Prostate gland (tissue), 2 donors: ENCODE results near the gene PEAK1.

ENCODE experiments used
- POLR2AphosphoS5 ChIP-seq: sonication (generic); formaldehyde crosslinking; IDR thresholded peaks from one replicate; pipeline ENCODE4 v1.6.1; 2017; ENCODE audit warnings: antibody characterized with exemption
- TF ChIP-seq, protein P1 (sequence below), 4 experiments: fragments of 200-600 bp in 2 of 4; fragments of 450-650 bp in 2 of 4; sonication (generic) in 2 of 4; IDR thresholded peaks; 1 replicate in 3 of 4; 2 replicates in 1 of 4; pipeline ENCODE4 v1.5.1; 2016 to 2019; ENCODE audit warnings: antibody characterized with exemption in 4 of 4, mild to moderate bottlenecking in 2 of 4, moderate library complexity in 2 of 4

GRCh38 chr15:77085297-77085696 is 334.6 kb downstream of the PEAK1 start:
- no peak for TF ChIP-seq POLR2AphosphoS5
- TF ChIP-seq, protein P1, sequence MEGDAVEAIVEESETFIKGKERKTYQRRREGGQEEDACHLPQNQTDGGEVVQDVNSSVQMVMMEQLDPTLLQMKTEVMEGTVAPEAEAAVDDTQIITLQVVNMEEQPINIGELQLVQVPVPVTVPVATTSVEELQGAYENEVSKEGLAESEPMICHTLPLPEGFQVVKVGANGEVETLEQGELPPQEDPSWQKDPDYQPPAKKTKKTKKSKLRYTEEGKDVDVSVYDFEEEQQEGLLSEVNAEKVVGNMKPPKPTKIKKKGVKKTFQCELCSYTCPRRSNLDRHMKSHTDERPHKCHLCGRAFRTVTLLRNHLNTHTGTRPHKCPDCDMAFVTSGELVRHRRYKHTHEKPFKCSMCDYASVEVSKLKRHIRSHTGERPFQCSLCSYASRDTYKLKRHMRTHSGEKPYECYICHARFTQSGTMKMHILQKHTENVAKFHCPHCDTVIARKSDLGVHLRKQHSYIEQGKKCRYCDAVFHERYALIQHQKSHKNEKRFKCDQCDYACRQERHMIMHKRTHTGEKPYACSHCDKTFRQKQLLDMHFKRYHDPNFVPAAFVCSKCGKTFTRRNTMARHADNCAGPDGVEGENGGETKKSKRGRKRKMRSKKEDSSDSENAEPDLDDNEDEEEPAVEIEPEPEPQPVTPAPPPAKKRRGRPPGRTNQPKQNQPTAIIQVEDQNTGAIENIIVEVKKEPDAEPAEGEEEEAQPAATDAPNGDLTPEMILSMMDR (IDR thresholded peaks at IDR 0.05), result no peak
